ENCODE measurements around the gene EDRF1. TPM values are rescaled to one million over a fixed set of nuclear protein-coding genes. Genes with fewer than 3 reads are reported as not detected.

EDRF1 gene
- total and polyA plus RNA-seq, 2 of the 8 experiments (the other 6 are each of a cell fraction or from before 2014, with no cell fraction given), result 19.9 to 37.8 TPM

DNA sequence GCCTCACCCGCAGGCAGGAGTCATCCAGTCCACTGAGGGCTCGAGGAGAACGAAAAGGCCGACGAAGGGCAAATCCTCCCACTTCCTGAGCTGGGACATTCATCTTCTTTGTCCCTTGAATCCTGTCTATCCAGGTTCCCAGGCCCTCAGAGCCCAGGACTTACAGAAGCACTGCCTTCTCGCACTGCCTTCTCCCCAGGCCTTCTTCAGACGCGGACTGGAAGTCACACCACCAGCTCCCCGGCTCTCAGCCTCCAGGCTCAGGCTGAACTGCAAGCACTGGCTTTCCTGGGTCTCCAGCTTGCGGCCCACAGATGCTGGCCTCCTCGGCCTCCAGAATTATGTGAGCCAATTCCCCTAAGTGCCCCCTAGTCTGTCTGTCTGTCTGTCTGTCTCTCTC, 62.5 kb downstream of the EDRF1 start:
- no peak for FAIRE-seq
- no peak overlapping the region for H3K9ac ChIP-seq (replicated peaks in 1 of 4; ENCODE audit: extremely low read depth in 1 of 4, low read depth in 3 of 4, low read length in 3 of 4)
- CTCF ChIA-PET (ENCODE audit: partially characterized antibody), result interaction anchor here (0.6 to 1.4 kb wide), 4 partner anchors 10 to 717 kb away, joined by 3 to 4 read pairs (median 4); no protein-coding TSS in a partner anchor

More for the DNA sequence above, 62.5 kb downstream of the EDRF1 start:
- H4K20me1 ChIP-seq (replicated peaks in 1 of 2; ENCODE audit: control insufficient read depth in 1 of 2, insufficient read depth in 2 of 2, low read length in 2 of 2), result no peaks in the 10 kb centered on the region
- no peak overlapping the region for H3K4ac ChIP-seq (replicated peaks; ENCODE audit: insufficient read length, low read depth, low read length)
- no peak overlapping the region for H2BK12ac ChIP-seq (ENCODE audit: low read depth, low read length)
- H3K4me1 ChIP-seq (replicated peaks in 1 of 4; ENCODE audit: control insufficient read depth in 3 of 4, insufficient read depth in 4 of 4, low read length in 3 of 4), result no peaks in the 10 kb centered on the region
- no peak overlapping the region for H4K8ac ChIP-seq (ENCODE audit: extremely low read depth, insufficient read depth, low read length)
- no peak overlapping the region for H2BK15ac ChIP-seq (ENCODE audit: low read length)
- H3K23ac ChIP-seq (ENCODE audit: insufficient read length), result no peak overlapping the region
- no peak overlapping the region for H4K91ac ChIP-seq (replicated peaks; ENCODE audit: insufficient read length, low read length)
- no peaks in the 10 kb centered on the region for H3K36me3 ChIP-seq (ENCODE audit: control insufficient read depth in 2 of 4, insufficient read depth in 4 of 4, low read length in 3 of 4)
- H3K27ac ChIP-seq (ENCODE audit: low read depth, low read length), result no peak overlapping the region
- H3K79me1 ChIP-seq (ENCODE audit: low read depth, low read length), result no peaks in the 10 kb centered on the region
- H3K27me3 ChIP-seq (replicated peaks in 1 of 4; ENCODE audit: control insufficient read depth in 3 of 4, extremely low read depth in 1 of 4, insufficient read depth in 3 of 4, low read length in 3 of 4), result no peaks in the 10 kb centered on the region
- H3K14ac ChIP-seq (ENCODE audit: insufficient read length), result no peak overlapping the region
- no peak overlapping the region for H4K5ac ChIP-seq (ENCODE audit: insufficient read length, low read depth, low read length)
- no peak overlapping the region for H3K4me2 ChIP-seq (ENCODE audit: insufficient read depth in 1 of 2, low read depth in 2 of 2, low read length in 2 of 2)
- H3K23me2 ChIP-seq (ENCODE audit: low read depth, low read length), result no peaks in the 10 kb centered on the region
- no peak overlapping the region for H3K4me3 ChIP-seq (ENCODE audit: extremely low read depth in 1 of 4, insufficient read depth in 2 of 4, low read depth in 3 of 4, low read length in 4 of 4)
- no peaks in the 10 kb centered on the region for H3K79me2 ChIP-seq (ENCODE audit: control insufficient read depth in 1 of 2, insufficient read depth in 2 of 2, low read length in 2 of 2)
- no peak overlapping the region for H2AFZ ChIP-seq (ENCODE audit: low read length)
- no peak for DNase-seq (ENCODE audit: low read depth in 1 of 2, low spot score in 2 of 2)
- H2BK5ac ChIP-seq (ENCODE audit: low read depth, low read length), result no peak overlapping the region
- H3K56ac ChIP-seq (replicated peaks; ENCODE audit: insufficient read length, low read depth, low read length), result no peak overlapping the region
- no peak overlapping the region for H3K18ac ChIP-seq (ENCODE audit: extremely low read depth, low read length)
- H2BK20ac ChIP-seq (ENCODE audit: low read length), result no peak overlapping the region
- 90% methylated on average over 11 of the region's 11 CpGs; no CpG with 5 or more reads in 1 of the 2 experiments for WGBS, 2 experiments (ENCODE audit: extremely low coverage in 1 of 2, insufficient coverage in 1 of 2, insufficient read length in 1 of 2, insufficient replicate concordance in 2 of 2, low coverage in 1 of 2, low lambda C conversion rate in 2 of 2, missing lambda C conversion rate in 1 of 2)
- POLR2A ChIA-PET (ENCODE audit: partially characterized antibody), result interaction anchor here (1.0 to 1.4 kb wide), 3 partner anchors 10 to 45 kb away, joined by 3 to 5 read pairs (median 3); no protein-coding TSS in a partner anchor
- TF ChIP-seq JUN (IDR thresholded peaks at IDR 0.05; ENCODE audit: low read depth, low read length) (no peak), POLR2A (IDR thresholded peaks at IDR 0.05; ENCODE audit: control extremely low read depth in 1 of 2, low read depth in 2 of 2, low read length in 2 of 2) (no peak)
- H2AK5ac ChIP-seq (ENCODE audit: low read depth, low read length), result no peak overlapping the region
- H3K9me3 ChIP-seq (ENCODE audit: insufficient read depth in 2 of 2, low read depth in 1 of 2, low read length in 1 of 2), result no peaks in the 10 kb centered on the region
- no peak overlapping the region for H2BK120ac ChIP-seq (replicated peaks; ENCODE audit: low read depth, low read length)
